Measurements from ENCODE around the gene HIP1R.

The HIP1R gene

GRCh38 chr12:122830517-122831214 lies 4.6 kb upstream of the HIP1R start:
- DNase-seq = no peak

- peak; percentile 57 to 73 for DNase-seq
Measured at GRCh38 chr12:122834104-122834920, 945 bp upstream of the HIP1R start.

DNA sequence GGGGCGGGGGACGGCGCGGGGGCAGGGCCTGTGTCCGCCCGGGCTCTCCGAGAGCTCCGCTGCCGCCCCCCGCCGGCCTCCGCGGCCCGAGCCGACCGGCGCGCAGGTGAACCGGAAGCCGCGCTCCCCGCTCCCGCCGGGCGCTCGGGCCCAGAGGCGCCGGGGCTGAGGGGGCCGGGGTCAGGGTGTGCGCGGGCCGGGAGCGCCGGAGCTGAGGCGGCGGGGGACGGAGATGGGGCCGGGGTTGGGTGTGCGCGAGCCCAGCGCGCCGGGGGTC lies 431 bp downstream of the HIP1R start:
- peak in 1 of 2 experiments; percentile 34 for DNase-seq

DNA sequence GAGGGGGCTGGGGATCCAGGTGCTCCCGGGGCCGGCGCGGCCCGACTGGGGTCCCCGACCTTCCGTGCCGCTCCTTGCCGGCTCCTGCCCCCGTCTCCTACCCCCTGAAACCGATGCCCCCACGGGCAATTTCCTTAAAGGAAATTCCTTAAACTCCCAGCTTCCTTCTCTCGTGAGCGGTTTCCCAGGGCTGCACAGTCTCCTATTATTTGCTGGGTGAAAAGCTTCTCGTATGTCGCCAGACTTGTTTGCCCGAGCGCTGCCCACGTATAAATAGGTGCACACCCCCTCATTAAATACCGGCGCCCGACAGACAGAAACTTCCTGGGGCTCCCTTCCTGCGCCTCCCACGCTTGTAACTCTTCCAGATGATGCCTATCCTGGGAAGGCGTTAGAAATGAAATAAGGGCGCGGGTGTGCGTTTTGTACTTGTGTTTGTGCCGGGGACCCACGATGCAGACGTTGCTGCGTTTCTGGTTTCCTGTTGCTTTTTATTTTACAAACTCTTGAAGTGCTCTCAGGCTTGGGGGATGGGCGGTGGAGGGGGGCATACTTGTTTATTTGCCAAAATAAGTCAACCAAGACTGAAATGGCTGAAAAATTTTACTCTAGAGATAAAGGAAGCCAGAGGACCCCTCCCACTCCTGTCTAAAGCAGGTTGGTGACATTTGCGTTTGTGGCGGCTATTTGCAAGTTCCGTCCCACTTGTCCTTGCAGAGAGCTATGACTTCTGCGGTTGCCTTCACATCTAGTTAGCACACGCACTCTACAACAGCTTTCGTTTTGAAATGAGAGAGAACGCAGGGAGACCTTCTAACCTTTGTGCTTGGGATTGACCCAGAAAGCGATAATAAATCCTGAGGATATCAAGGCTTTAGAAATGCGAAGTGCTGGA lies 1.0 kb downstream of the HIP1R start:
- DNase-seq = no peak

- DNase-seq = peak in 1 of 2 experiments; percentile 58
Measured at GRCh38 chr12:122837306-122838265, 2.3 kb downstream of the HIP1R start.

DNA sequence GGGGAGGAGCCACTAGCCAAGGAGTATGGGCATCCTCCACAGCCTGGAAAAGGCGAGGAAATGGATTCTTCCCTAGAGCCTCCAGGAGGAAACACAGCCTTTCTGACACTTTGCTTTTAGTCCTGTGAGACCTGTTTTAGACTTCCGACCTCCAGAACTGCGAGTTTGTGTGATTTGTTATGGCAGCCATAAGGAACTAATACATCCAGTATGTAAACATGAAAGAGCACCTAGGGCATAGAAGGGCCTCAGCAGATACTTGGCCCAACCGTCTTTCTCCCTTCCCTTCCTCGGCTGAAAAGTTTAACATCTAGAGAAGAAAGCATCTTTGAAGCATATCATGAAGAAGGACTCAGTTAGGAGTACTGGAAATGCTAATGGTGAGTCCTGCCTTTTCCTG lies 3.6 kb downstream of the HIP1R start:
- no peak for DNase-seq

GRCh38 chr12:122839907-122840554 lies 4.8 kb downstream of the HIP1R start:
- DNase-seq = no peak

DNA sequence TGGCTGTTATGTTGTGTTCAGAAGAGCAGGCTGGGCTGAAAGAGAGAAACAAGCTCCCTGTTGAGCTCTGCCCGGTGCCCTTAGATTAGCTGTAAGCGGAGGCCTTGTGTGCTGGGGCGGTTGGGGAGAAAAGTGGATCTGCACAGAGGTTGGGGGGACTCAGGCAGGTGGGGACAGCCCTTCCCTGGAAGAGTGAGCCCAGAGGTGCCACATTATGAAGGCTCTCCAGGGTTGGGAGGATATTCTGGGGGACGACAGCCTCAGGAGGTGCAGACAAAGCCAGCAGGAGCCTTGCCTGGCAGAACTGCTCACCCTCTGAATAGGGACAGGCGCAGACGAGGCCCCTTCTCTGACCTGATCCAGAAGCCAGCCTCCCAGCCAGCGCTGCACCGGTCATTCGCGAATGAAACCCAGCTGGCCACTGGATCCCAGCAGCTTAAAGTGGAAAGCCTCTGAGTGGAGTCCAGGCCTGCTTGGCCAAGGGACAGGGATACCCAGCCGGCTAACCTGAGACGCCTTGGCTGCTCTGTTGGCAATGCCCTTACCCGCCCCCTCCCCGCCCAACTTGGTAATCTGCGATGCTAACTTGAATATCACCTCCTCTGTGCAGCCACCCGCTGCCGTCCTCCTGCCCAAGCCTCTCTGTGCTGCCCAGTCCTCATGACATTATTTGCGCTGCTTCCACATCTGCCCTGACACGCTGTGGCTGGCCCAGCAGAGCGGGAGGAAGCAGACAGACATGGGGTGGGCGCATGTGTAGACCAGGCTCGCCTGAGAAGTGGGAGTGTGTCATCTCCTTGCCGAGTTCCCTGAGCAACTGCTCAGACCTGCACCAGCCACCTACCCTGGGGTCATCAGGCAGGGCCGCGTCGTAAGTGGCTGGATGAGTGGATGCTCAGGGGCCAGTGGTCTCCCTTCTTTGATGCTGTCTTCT lies 5.6 kb downstream of the HIP1R start:
- no peak for DNase-seq

DNA sequence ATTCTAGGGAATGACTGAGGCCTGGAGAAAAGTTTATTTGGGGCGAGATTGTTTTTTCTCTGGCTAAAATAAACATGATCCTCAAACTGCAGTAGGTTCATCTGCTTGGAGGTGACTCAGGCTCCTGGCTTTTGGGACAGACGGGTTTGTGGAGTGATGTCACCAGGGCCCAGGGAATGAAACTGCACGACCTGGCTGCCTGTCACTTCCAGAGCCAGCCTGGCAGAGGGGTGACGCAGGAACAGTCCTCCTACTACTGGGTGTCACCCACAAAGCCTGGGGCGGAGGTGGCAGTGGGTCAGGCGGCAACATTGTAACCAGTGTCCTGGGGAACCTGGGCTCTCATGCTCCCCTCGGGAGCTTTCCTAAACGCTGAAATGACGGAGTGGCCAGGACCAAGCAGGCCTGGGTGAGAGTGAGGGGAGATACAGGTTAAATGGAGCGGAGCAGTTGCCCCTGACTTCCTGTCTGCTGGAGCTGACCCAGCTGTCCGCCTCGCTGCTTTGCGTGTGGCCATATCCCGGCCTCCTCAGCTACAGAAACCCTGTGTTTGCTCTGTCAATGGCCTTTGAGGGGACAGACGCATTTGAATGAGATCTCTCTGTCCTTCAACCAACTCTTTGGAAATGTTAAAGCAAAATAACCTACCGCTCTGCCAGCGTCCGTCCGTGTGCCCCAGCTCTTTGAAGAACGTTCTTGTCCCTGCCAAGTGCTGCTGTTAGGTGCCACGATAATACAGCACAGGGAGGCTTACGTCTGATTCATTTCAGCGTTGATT lies 6.5 kb downstream of the HIP1R start:
- DNase-seq = no peak

- DNase-seq = no peak
Measured at GRCh38 chr12:122842505-122843405, 7.5 kb downstream of the HIP1R start.

GRCh38 chr12:122843455-122843854 lies 8.2 kb downstream of the HIP1R start:
- no peak for DNase-seq

DNA sequence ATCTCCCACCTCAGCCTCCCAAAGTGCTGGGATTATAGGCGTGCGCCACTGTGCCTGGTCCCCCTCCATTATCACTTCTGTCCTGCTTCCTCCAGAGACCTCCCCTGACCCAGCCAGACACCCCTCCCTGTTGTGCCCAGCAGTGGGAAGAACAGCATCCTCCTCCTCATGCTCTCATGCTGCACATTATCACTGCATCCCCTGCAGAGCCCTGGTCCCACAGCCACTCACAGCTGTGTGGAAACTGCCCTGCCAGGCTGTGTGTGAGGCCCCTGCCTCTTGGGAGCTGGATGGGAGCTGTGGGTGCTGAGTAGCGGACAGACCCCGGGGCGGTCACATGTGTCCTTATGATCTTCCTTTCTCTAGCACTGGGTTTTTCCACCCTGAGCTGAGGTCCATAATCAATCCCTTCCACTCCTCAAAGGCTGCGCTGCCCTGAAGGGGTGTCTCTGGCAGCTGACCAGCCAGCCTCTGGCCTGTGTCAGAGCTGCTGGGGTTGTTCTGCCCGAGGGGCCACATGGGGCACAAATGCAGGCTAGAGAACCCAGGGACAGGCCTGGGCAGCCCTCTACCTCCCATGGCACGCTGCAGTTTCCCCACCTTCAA lies 9.2 kb downstream of the HIP1R start:
- DNase-seq = no peak

- DNase-seq = no peak
Measured at GRCh38 chr12:122845041-122845864, 10.0 kb downstream of the HIP1R start.

DNA sequence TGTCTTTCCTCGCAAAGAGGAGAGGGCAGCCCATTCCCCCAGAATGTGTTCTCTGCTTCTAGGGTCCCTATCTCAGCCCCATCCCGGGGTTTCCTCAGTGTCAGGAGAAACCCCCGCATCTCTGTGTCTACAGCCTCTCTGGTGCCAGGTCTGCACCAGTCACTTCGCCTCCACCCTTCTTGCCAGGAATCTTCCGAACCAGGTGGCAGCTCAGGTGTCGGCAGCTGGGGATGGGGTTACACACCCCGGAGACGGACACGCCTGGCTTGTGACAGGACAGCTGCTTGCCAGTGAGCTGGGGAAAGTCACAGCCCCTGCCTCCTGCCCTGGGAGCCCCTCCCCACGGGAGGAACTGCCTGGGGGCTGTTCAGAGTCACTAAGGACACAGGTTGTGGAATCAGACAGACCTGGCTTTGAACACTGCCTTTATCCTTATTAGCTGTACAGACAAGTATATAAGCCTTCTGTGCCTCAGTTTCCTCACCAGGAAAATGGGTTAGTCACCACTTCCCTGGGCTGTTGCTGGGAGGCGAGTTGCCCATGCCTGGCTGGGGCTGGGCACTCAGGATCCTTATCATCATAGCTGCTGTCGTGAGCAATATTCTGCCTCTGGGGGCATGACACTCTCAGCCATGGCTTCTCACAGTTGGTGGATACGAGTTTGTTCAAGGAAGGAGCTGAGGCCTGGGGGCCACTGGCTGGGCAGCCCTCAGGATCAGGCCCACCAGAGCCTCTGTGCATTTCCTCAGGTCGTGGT lies 10.8 kb downstream of the HIP1R start:
- peak; percentile 61 to 92 for DNase-seq

DNA sequence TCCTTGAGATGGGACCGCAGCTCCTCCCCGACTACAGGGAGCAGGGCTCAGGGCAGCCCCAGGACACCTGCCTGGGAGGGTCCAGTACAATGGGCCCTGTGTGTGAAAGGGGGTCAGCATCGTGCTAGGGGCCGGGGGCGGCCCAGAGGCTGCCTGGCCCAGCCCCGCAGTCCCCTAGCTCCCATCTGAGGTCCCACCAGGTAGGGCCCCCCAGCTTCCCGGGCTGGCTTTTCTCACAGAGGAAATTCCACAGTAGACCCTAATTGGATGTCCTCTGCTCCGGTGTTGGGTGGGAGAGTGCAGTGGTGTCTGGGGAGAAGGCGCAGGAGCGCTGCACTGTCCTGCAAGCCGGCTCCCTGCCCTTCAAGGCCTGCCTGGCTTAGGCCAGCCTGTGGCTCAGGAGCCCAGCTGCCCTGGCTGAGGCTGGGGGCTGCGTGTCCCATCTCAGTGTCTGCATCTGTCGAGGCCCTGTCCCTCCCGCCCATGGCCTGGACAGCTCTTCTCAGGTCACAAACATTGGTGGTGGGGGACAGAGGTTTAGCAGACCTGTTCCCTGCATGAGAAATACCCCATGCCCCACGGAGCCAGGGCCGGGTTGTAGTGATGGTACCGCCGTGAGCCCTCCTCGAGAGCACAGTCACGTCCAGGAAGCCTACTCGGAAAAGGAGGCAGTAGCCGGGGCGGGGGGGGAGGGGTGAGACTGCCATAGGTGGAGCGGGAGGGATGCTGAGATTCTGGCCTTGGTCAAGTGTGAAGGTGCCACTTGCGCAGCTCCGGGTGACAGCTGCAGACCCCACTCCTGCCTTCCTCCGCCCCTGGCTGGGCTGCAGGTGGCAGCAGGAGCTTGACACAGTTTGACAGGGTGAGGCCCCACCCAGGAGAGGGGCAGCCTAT lies 11.6 kb downstream of the HIP1R start:
- no peak for DNase-seq

DNA sequence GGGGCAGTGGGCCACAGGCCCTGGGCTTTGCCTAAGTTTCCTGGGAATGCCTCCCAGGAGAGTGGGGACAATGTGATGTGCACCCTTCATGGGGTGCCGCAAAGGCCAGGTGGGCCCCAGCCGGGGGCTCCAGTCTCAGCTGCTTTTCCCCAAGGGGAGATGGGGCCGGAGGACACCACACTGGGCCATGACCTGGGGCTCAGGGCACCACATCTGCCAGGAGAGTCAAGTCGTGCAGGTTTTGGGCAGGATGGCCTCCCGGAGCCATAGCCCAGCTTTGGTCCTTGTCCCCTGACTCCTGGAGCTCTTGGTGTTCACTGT lies 12.2 kb downstream of the HIP1R start:
- no peak for DNase-seq

Measured in NCI-H187 (cell line).